Measurements from ENCODE around the gene PLEKHD1. TPM values are rescaled to one million over a fixed set of nuclear protein-coding genes. Genes with fewer than 3 reads are reported as not detected.

The PLEKHD1 gene
- 0.25 TPM for polyA plus RNA-seq (2013, experiment 1 of 2)
- polyA plus RNA-seq (2013, experiment 2 of 2) = 0.25 TPM

GRCh38 chr14:69484444-69485314 lies at the start of gene PLEKHD1:
Gene PLEKHD1 (plus strand): TSS chr14:69484728. CDS start chr14:69484966, 238 bp downstream.
- Histone ChIP-seq H3K27ac (ENCODE audit: low read depth, low read length) (no peak within 1 kb of the TSS), H3K4me1 (ENCODE audit: insufficient read depth, low read length) (peaks cover 7% of the 10 kb centered on the region; the same call in 1 of the 2 replicates), H3K9ac (ENCODE audit: low read depth, low read length) (no peak within 1 kb of the TSS; the same call in 1 of the 2 replicates), H3K27me3 (ENCODE audit: insufficient read depth, low read length) (peaks cover 79% of the 10 kb centered on the region), H3K9me3 (ENCODE audit: insufficient read depth, low read depth, low read length) (no peaks in the 10 kb centered on the region), H3K4me3 (ENCODE audit: low read length) (peak within 1 kb of the TSS; percentile 59), H3K36me3 (ENCODE audit: insufficient read depth, low read length) (no peaks in the 10 kb centered on the region)
- 3% methylated on average over 86 of the region's 86 CpGs for WGBS

GRCh38 chr14:69439521-69440270 lies 44.8 kb upstream of the PLEKHD1 start:
- Histone ChIP-seq H3K27ac (ENCODE audit: low read depth, low read length) (no peak overlapping the region), H3K4me1 (ENCODE audit: insufficient read depth, low read length) (peaks cover 8% of the 10 kb centered on the region; the same call in 1 of the 2 replicates), H3K36me3 (ENCODE audit: insufficient read depth, low read length) (peaks cover 20% of the 10 kb centered on the region; the same call in 1 of the 2 replicates), H3K4me3 (ENCODE audit: low read length) (no peak overlapping the region), H3K9ac (ENCODE audit: low read depth, low read length) (no peak overlapping the region), H3K9me3 (ENCODE audit: insufficient read depth, low read depth, low read length) (no peaks in the 10 kb centered on the region), H3K27me3 (ENCODE audit: insufficient read depth, low read length) (no peaks in the 10 kb centered on the region)
- 86% methylated on average over 12 of the region's 12 CpGs for WGBS

GRCh38 chr14:69441948-69442347 lies 42.6 kb upstream of the PLEKHD1 start:
- H3K4me1 ChIP-seq (ENCODE audit: insufficient read depth, low read length) = peaks cover 5% of the 10 kb centered on the region; the same call in 1 of the 2 replicates
- no peak overlapping the region for H3K9ac ChIP-seq (ENCODE audit: low read depth, low read length)
- H3K27me3 ChIP-seq (ENCODE audit: insufficient read depth, low read length) = no peaks in the 10 kb centered on the region
- no peak overlapping the region for H3K27ac ChIP-seq (ENCODE audit: low read depth, low read length)
- H3K9me3 ChIP-seq (ENCODE audit: insufficient read depth, low read depth, low read length) = no peaks in the 10 kb centered on the region
- peaks cover 20% of the 10 kb centered on the region; the same call in 1 of the 2 replicates for H3K36me3 ChIP-seq (ENCODE audit: insufficient read depth, low read length)
- 94% methylated on average over 5 of the region's 5 CpGs for WGBS
- H3K4me3 ChIP-seq (ENCODE audit: low read length) = no peak overlapping the region

GRCh38 chr14:69443296-69443805 lies 41.2 kb upstream of the PLEKHD1 start:
- H3K4me1 ChIP-seq (ENCODE audit: insufficient read depth, low read length) = peaks cover 5% of the 10 kb centered on the region; the same call in 1 of the 2 replicates
- H3K9me3 ChIP-seq (ENCODE audit: insufficient read depth, low read depth, low read length) = no peaks in the 10 kb centered on the region
- no peak overlapping the region for H3K27ac ChIP-seq (ENCODE audit: low read depth, low read length)
- no peak overlapping the region for H3K4me3 ChIP-seq (ENCODE audit: low read length)
- H3K9ac ChIP-seq (ENCODE audit: low read depth, low read length) = no peak overlapping the region
- H3K27me3 ChIP-seq (ENCODE audit: insufficient read depth, low read length) = no peaks in the 10 kb centered on the region
- peaks cover 20% of the 10 kb centered on the region; the same call in 1 of the 2 replicates for H3K36me3 ChIP-seq (ENCODE audit: insufficient read depth, low read length)
- 97% methylated on average over 4 of the region's 5 CpGs for WGBS

- Histone ChIP-seq H3K4me3 (ENCODE audit: low read length) (no peak overlapping the region), H3K27ac (ENCODE audit: low read depth, low read length) (no peak overlapping the region), H3K4me1 (ENCODE audit: insufficient read depth, low read length) (no peaks in the 10 kb centered on the region), H3K9me3 (ENCODE audit: insufficient read depth, low read depth, low read length) (no peaks in the 10 kb centered on the region), H3K27me3 (ENCODE audit: insufficient read depth, low read length) (no peaks in the 10 kb centered on the region), H3K36me3 (ENCODE audit: insufficient read depth, low read length) (peaks cover 9% of the 10 kb centered on the region), H3K9ac (ENCODE audit: low read depth, low read length) (no peak overlapping the region)
- 96% methylated on average over 8 of the region's 8 CpGs for WGBS
Measured at GRCh38 chr14:69449216-69449615, 35.3 kb upstream of the PLEKHD1 start.

GRCh38 chr14:69451941-69452340 lies 32.6 kb upstream of the PLEKHD1 start:
- no peak overlapping the region for H3K4me3 ChIP-seq (ENCODE audit: low read length)
- WGBS = 89% methylated on average over 2 of the region's 2 CpGs
- no peak overlapping the region for H3K9ac ChIP-seq (ENCODE audit: low read depth, low read length)
- H3K4me1 ChIP-seq (ENCODE audit: insufficient read depth, low read length) = no peaks in the 10 kb centered on the region
- no peaks in the 10 kb centered on the region for H3K9me3 ChIP-seq (ENCODE audit: insufficient read depth, low read depth, low read length)
- no peaks in the 10 kb centered on the region for H3K27me3 ChIP-seq (ENCODE audit: insufficient read depth, low read length)
- H3K36me3 ChIP-seq (ENCODE audit: insufficient read depth, low read length) = peaks cover 26% of the 10 kb centered on the region
- no peak overlapping the region for H3K27ac ChIP-seq (ENCODE audit: low read depth, low read length)

- H3K27me3 ChIP-seq (ENCODE audit: insufficient read depth, low read length) = no peaks in the 10 kb centered on the region
- no peak overlapping the region for H3K9ac ChIP-seq (ENCODE audit: low read depth, low read length)
- peaks cover 44% of the 10 kb centered on the region for H3K36me3 ChIP-seq (ENCODE audit: insufficient read depth, low read length)
- no peaks in the 10 kb centered on the region for H3K9me3 ChIP-seq (ENCODE audit: insufficient read depth, low read depth, low read length)
- H3K27ac ChIP-seq (ENCODE audit: low read depth, low read length) = no peak overlapping the region
- WGBS = 96% methylated on average over 11 of the region's 11 CpGs
- no peak overlapping the region for H3K4me3 ChIP-seq (ENCODE audit: low read length)
- no peaks in the 10 kb centered on the region for H3K4me1 ChIP-seq (ENCODE audit: insufficient read depth, low read length)
Measured at GRCh38 chr14:69458350-69458749, 26.2 kb upstream of the PLEKHD1 start.

- no peaks in the 10 kb centered on the region for H3K4me1 ChIP-seq (ENCODE audit: insufficient read depth, low read length)
- H3K27me3 ChIP-seq (ENCODE audit: insufficient read depth, low read length) = no peaks in the 10 kb centered on the region
- H3K4me3 ChIP-seq (ENCODE audit: low read length) = no peak overlapping the region
- WGBS = 82% methylated on average over 1 of the region's 1 CpG
- H3K27ac ChIP-seq (ENCODE audit: low read depth, low read length) = no peak overlapping the region
- no peak overlapping the region for H3K9ac ChIP-seq (ENCODE audit: low read depth, low read length)
- H3K36me3 ChIP-seq (ENCODE audit: insufficient read depth, low read length) = peaks cover 40% of the 10 kb centered on the region
- no peaks in the 10 kb centered on the region for H3K9me3 ChIP-seq (ENCODE audit: insufficient read depth, low read depth, low read length)
Measured at GRCh38 chr14:69459122-69459521, 25.4 kb upstream of the PLEKHD1 start.

GRCh38 chr14:69460093-69460701 lies 24.3 kb upstream of the PLEKHD1 start:
- H3K9ac ChIP-seq (ENCODE audit: low read depth, low read length) = no peak overlapping the region
- no peak overlapping the region for H3K4me3 ChIP-seq (ENCODE audit: low read length)
- WGBS = 71% methylated on average over 4 of the region's 4 CpGs
- no peaks in the 10 kb centered on the region for H3K9me3 ChIP-seq (ENCODE audit: insufficient read depth, low read depth, low read length)
- H3K36me3 ChIP-seq (ENCODE audit: insufficient read depth, low read length) = peaks cover 33% of the 10 kb centered on the region
- H3K4me1 ChIP-seq (ENCODE audit: insufficient read depth, low read length) = no peaks in the 10 kb centered on the region
- no peaks in the 10 kb centered on the region for H3K27me3 ChIP-seq (ENCODE audit: insufficient read depth, low read length)
- H3K27ac ChIP-seq (ENCODE audit: low read depth, low read length) = no peak overlapping the region

- H3K36me3 ChIP-seq (ENCODE audit: insufficient read depth, low read length) = peaks cover 7% of the 10 kb centered on the region; the same call in 1 of the 2 replicates
- no peak overlapping the region for H3K27ac ChIP-seq (ENCODE audit: low read depth, low read length)
- H3K4me3 ChIP-seq (ENCODE audit: low read length) = no peak overlapping the region
- H3K9ac ChIP-seq (ENCODE audit: low read depth, low read length) = no peak overlapping the region
- no peaks in the 10 kb centered on the region for H3K27me3 ChIP-seq (ENCODE audit: insufficient read depth, low read length)
- no peaks in the 10 kb centered on the region for H3K9me3 ChIP-seq (ENCODE audit: insufficient read depth, low read depth, low read length)
- no peaks in the 10 kb centered on the region for H3K4me1 ChIP-seq (ENCODE audit: insufficient read depth, low read length)
Measured at GRCh38 chr14:69464379-69464778, 20.1 kb upstream of the PLEKHD1 start.
